Measurements from ENCODE around the gene INSYN2B.

- TF ChIP-seq CTCF (IDR thresholded peaks at IDR 0.05; ENCODE audit: insufficient read depth, low read length, poor library complexity, severe bottlenecking) (no peak), EZH2phosphoT487 (conservative IDR thresholded peaks at IDR 0.05; ENCODE audit: low read length) (no peak)
Measured at GRCh38 chr5:169922474-169922873, 57.8 kb downstream of the INSYN2B start.
